Measurements from ENCODE around the gene RPS6KC1.

Gene RPS6KC1

GRCh38 chr1:213250446-213250845, 199.4 kb downstream of the RPS6KC1 start:
- H3K27me3 ChIP-seq (ENCODE audit: insufficient read depth, low read length): no peaks in the 10 kb centered on the region
- no peak overlapping the region for H3K4me2 ChIP-seq (ENCODE audit: low read length)
- H3K36me3 ChIP-seq (ENCODE audit: insufficient read depth, low read length): no peaks in the 10 kb centered on the region
- no peaks in the 10 kb centered on the region for H3K4me1 ChIP-seq (ENCODE audit: insufficient read depth, low read length, severe bottlenecking)
- H3K4me3 ChIP-seq (ENCODE audit: low read depth, low read length, poor library complexity, severe bottlenecking): no peak overlapping the region
- no peak overlapping the region for H2AFZ ChIP-seq (ENCODE audit: low read length)
- H3K79me2 ChIP-seq (ENCODE audit: insufficient read depth, low read length): no peaks in the 10 kb centered on the region
- H3K9me3 ChIP-seq (ENCODE audit: low read length): no peaks in the 10 kb centered on the region
- no peak overlapping the region for H3K9ac ChIP-seq (ENCODE audit: low read length)
- H3K27ac ChIP-seq (ENCODE audit: low read depth, low read length, poor library complexity, severe bottlenecking): no peak overlapping the region
- H3K9me2 ChIP-seq (ENCODE audit: low read depth, low read length): no peaks in the 10 kb centered on the region
- no peaks in the 10 kb centered on the region for H3F3A ChIP-seq (ENCODE audit: insufficient read depth, low read length)
- H4K20me1 ChIP-seq (ENCODE audit: insufficient read depth, low read length): no peaks in the 10 kb centered on the region
- TF ChIP-seq EZH2 (IDR thresholded peaks at IDR 0.05; ENCODE audit: borderline replicate concordance, low read length): no peak
- no peak for TF ChIP-seq CTCF (IDR thresholded peaks at IDR 0.05; ENCODE audit: low read length)

GRCh38 chr1:213251972-213252371, 200.9 kb downstream of the RPS6KC1 start:
- Histone ChIP-seq H3F3A (ENCODE audit: insufficient read depth, low read length) (no peaks in the 10 kb centered on the region), H3K27ac (ENCODE audit: low read depth, low read length, poor library complexity, severe bottlenecking) (no peak overlapping the region), H3K27me3 (ENCODE audit: insufficient read depth, low read length) (no peaks in the 10 kb centered on the region), H3K4me1 (ENCODE audit: insufficient read depth, low read length, severe bottlenecking) (peaks cover 8% of the 10 kb centered on the region), H3K9me3 (ENCODE audit: low read length) (no peaks in the 10 kb centered on the region), H3K4me2 (ENCODE audit: low read length) (no peak overlapping the region), H3K36me3 (ENCODE audit: insufficient read depth, low read length) (no peaks in the 10 kb centered on the region), H3K9ac (ENCODE audit: low read length) (no peak overlapping the region), H3K4me3 (ENCODE audit: low read depth, low read length, poor library complexity, severe bottlenecking) (no peak overlapping the region), H3K9me2 (ENCODE audit: low read depth, low read length) (no peaks in the 10 kb centered on the region), H3K79me2 (ENCODE audit: insufficient read depth, low read length) (no peaks in the 10 kb centered on the region), H2AFZ (ENCODE audit: low read length) (no peak overlapping the region), H4K20me1 (ENCODE audit: insufficient read depth, low read length) (no peaks in the 10 kb centered on the region)
- TF ChIP-seq EZH2 (IDR thresholded peaks at IDR 0.05; ENCODE audit: borderline replicate concordance, low read length): no peak
- no peak for TF ChIP-seq CTCF (IDR thresholded peaks at IDR 0.05; ENCODE audit: low read length)

GRCh38 chr1:213256438-213257087, 205.5 kb downstream of the RPS6KC1 start:
- H3K4me2 ChIP-seq (ENCODE audit: low read length): no peak overlapping the region
- H3K36me3 ChIP-seq (ENCODE audit: insufficient read depth, low read length): no peaks in the 10 kb centered on the region
- no peak overlapping the region for H3K4me3 ChIP-seq (ENCODE audit: low read depth, low read length, poor library complexity, severe bottlenecking)
- no peaks in the 10 kb centered on the region for H3K9me3 ChIP-seq (ENCODE audit: low read length)
- H3K4me1 ChIP-seq (ENCODE audit: insufficient read depth, low read length, severe bottlenecking): peaks cover 8% of the 10 kb centered on the region
- H3K79me2 ChIP-seq (ENCODE audit: insufficient read depth, low read length): no peaks in the 10 kb centered on the region
- H3F3A ChIP-seq (ENCODE audit: insufficient read depth, low read length): no peaks in the 10 kb centered on the region
- H2AFZ ChIP-seq (ENCODE audit: low read length): no peak overlapping the region
- H3K9ac ChIP-seq (ENCODE audit: low read length): no peak overlapping the region
- H4K20me1 ChIP-seq (ENCODE audit: insufficient read depth, low read length): no peaks in the 10 kb centered on the region
- no peaks in the 10 kb centered on the region for H3K27me3 ChIP-seq (ENCODE audit: insufficient read depth, low read length)
- no peak overlapping the region for H3K27ac ChIP-seq (ENCODE audit: low read depth, low read length, poor library complexity, severe bottlenecking)
- TF ChIP-seq CTCF (IDR thresholded peaks at IDR 0.05; ENCODE audit: low read length): no peak
- TF ChIP-seq EZH2 (IDR thresholded peaks at IDR 0.05; ENCODE audit: borderline replicate concordance, low read length): no peak
- H3K9me2 ChIP-seq (ENCODE audit: low read depth, low read length): no peaks in the 10 kb centered on the region

All from OCI-LY1 (cell line).